ENCODE data around the gene ALG12. TPM values are rescaled to one million over a fixed set of nuclear protein-coding genes. Genes with fewer than 3 reads are reported as not detected.
A peak's percentile ranks its signal among the peaks of the same experiment; 100 is the strongest.

Gene ALG12
- total and polyA plus RNA-seq, 2 of the 13 experiments (the other 11 are each of a cell fraction or from before 2014, with no cell fraction given) = 7.8 to 15.8 TPM

DNA sequence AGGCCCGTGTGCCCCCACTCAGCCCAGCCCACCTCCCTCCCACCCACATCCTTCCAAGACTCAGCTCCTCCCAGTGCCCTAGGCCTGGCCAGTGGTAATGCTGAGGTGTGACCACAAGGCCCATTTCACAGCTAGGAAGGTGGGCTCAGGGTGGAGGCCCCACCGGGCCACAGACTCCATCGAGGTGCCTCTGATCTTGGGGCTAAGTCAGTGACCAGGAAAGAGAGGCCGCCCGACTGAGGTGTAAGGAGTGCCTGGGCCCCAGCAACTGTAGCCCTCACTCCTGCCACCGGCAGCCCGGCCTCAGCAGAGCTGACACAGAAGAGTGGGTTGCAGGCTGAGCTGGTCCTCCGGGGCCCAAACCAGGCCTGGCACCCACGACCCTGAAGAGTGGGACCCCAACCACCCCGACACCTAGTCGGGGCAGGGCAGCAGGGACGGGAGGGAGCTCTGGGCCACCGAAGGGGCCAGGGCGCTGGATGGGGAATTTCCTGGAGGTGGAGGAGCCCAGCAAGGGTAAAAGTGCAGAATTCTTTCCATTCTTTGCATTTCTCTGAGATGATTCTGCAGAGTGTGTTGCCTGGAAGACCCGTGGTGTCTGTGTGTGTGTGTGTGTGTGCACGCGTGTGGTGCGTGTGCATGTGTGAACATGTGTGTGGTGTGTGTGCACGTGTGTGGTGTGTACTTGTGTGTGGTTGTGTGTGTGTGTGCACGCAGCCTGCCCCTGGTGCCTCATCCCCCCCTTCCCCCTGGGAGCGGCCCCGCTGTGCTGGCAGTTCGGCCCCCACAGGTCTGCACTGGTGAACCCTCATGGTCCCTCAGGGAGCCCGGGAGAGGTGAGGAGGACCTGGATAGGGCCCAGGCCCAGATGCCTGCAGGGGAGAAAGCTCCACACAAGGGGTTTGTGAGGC, 34.0 kb upstream of the ALG12 start (continued):
- TF ChIP-seq, protein P1, sequence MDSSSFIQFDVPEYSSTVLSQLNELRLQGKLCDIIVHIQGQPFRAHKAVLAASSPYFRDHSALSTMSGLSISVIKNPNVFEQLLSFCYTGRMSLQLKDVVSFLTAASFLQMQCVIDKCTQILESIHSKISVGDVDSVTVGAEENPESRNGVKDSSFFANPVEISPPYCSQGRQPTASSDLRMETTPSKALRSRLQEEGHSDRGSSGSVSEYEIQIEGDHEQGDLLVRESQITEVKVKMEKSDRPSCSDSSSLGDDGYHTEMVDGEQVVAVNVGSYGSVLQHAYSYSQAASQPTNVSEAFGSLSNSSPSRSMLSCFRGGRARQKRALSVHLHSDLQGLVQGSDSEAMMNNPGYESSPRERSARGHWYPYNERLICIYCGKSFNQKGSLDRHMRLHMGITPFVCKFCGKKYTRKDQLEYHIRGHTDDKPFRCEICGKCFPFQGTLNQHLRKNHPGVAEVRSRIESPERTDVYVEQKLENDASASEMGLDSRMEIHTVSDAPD (CRISPR knock-in tag; IDR thresholded peaks at IDR 0.05) = no peak
- peak; percentile 77 for TF ChIP-seq HNF4G (IDR thresholded peaks at IDR 0.05; ENCODE audit: borderline replicate concordance, low read depth, low read length)
- TF ChIP-seq HNF4G (CRISPR knock-in tag; IDR thresholded peaks at IDR 0.05; ENCODE audit: borderline replicate concordance, low read depth) = peak; percentile 67; the same call in 1 of the 2 replicates
- no peak for TF ChIP-seq JARID2 (CRISPR knock-in tag; IDR thresholded peaks at IDR 0.05; ENCODE audit: insufficient replicate concordance)
- TF ChIP-seq, protein P2, sequence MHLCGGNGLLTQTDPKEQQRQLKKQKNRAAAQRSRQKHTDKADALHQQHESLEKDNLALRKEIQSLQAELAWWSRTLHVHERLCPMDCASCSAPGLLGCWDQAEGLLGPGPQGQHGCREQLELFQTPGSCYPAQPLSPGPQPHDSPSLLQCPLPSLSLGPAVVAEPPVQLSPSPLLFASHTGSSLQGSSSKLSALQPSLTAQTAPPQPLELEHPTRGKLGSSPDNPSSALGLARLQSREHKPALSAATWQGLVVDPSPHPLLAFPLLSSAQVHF (CRISPR knock-in tag; IDR thresholded peaks at IDR 0.05) = no peak
- no peak for TF ChIP-seq THYN1 (CRISPR knock-in tag; IDR thresholded peaks at IDR 0.05; ENCODE audit: borderline replicate concordance, low read depth)
- no peak for TF ChIP-seq ZNF776 (CRISPR knock-in tag; IDR thresholded peaks at IDR 0.05)
- no peak for TF ChIP-seq ZNF552 (CRISPR knock-in tag; IDR thresholded peaks at IDR 0.05; ENCODE audit: borderline replicate concordance)
- TF ChIP-seq ZNF230 (CRISPR knock-in tag; IDR thresholded peaks at IDR 0.05) = no peak
- TF ChIP-seq, protein P3, sequence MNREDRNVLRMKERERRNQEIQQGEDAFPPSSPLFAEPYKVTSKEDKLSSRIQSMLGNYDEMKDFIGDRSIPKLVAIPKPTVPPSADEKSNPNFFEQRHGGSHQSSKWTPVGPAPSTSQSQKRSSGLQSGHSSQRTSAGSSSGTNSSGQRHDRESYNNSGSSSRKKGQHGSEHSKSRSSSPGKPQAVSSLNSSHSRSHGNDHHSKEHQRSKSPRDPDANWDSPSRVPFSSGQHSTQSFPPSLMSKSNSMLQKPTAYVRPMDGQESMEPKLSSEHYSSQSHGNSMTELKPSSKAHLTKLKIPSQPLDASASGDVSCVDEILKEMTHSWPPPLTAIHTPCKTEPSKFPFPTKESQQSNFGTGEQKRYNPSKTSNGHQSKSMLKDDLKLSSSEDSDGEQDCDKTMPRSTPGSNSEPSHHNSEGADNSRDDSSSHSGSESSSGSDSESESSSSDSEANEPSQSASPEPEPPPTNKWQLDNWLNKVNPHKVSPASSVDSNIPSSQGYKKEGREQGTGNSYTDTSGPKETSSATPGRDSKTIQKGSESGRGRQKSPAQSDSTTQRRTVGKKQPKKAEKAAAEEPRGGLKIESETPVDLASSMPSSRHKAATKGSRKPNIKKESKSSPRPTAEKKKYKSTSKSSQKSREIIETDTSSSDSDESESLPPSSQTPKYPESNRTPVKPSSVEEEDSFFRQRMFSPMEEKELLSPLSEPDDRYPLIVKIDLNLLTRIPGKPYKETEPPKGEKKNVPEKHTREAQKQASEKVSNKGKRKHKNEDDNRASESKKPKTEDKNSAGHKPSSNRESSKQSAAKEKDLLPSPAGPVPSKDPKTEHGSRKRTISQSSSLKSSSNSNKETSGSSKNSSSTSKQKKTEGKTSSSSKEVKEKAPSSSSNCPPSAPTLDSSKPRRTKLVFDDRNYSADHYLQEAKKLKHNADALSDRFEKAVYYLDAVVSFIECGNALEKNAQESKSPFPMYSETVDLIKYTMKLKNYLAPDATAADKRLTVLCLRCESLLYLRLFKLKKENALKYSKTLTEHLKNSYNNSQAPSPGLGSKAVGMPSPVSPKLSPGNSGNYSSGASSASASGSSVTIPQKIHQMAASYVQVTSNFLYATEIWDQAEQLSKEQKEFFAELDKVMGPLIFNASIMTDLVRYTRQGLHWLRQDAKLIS (CRISPR knock-in tag; IDR thresholded peaks at IDR 0.05) = 0 out of 2 replicates have a peak, but pooled peaks have one; percentile 30
- TF ChIP-seq ZNF790 (CRISPR knock-in tag; IDR thresholded peaks at IDR 0.05; ENCODE audit: borderline replicate concordance) = no peak
- no peak for TF ChIP-seq ZNF878 (CRISPR knock-in tag; IDR thresholded peaks at IDR 0.05)
- no peak for TF ChIP-seq NFIC (IDR thresholded peaks at IDR 0.05; ENCODE audit: low read length)
- peak; percentile 51 for TF ChIP-seq FOXP4 (CRISPR knock-in tag; IDR thresholded peaks at IDR 0.05)
- TF ChIP-seq FOXC1 (CRISPR knock-in tag; IDR thresholded peaks at IDR 0.05; ENCODE audit: borderline replicate concordance) = peak; percentile 42; the same call in 1 of the 2 replicates
- TF ChIP-seq SOX5 (CRISPR knock-in tag; IDR thresholded peaks at IDR 0.05; ENCODE audit: borderline replicate concordance) = 0 out of 2 replicates have a peak, but pooled peaks have one; percentile 45
- no peak for TF ChIP-seq ZNF512 (CRISPR knock-in tag; IDR thresholded peaks at IDR 0.05)
- no peak for TF ChIP-seq XRCC5 (optimal IDR thresholded peaks at IDR 0.05; ENCODE audit: low read length)
